ENCODE data around the gene BST1.

GRCh38 chr4:15706646-15707362 lies 3.9 kb downstream of the BST1 start:
- no peak for TF ChIP-seq CTCF (conservative IDR thresholded peaks at IDR 0.05)
- no peak for TF ChIP-seq ZFX (IDR thresholded peaks at IDR 0.05)

Data from C4-2B (cell line).